Tibial nerve (tissue), 4 donors: ENCODE data around the gene ADIPOR2. TPM values are rescaled to one million over a fixed set of nuclear protein-coding genes. Genes with fewer than 3 reads are reported as not detected.

Experiments used
- DNase-seq, 2 donors: peaks; one replicate each; pipeline ENCODE4 v3.0.0-alpha.2; 2019; ENCODE audit warnings: low spot score in 2 of 2
- H3K27ac ChIP-seq, 4 donors: fragments of 200-600 bp; sonication (generic) in 3 of 4; one replicate each; pipeline ENCODE4 v1.5.1; 2017 to 2019; ENCODE audit warnings: mild to moderate bottlenecking in 1 of 4
- H3K27me3 ChIP-seq, 2 donors: fragments of 200-600 bp; sonication (generic) in 1 of 2; one replicate each; pipeline versions ENCODE4 v1.5.1 to v1.6.0; 2017 to 2019
- H3K36me3 ChIP-seq, 3 donors: fragments of 200-600 bp; sonication (generic); one replicate each; pipeline ENCODE4 v1.5.1; 2018 to 2019
- H3K4me1 ChIP-seq, 4 donors: fragments of 200-600 bp; sonication (generic) in 3 of 4; one replicate each; pipeline ENCODE4 v1.5.1; 2017 to 2019
- H3K4me3 ChIP-seq, 4 donors: fragments of 200-600 bp; sonication (generic) in 3 of 4; one replicate each; pipeline ENCODE4 v1.5.1; 2017 to 2019; ENCODE audit warnings: mild to moderate bottlenecking in 1 of 4, moderate library complexity in 1 of 4
- H3K9me3 ChIP-seq, 4 donors: fragments of 200-600 bp; sonication (generic) in 3 of 4; one replicate each; pipeline ENCODE4 v1.5.1; 2017 to 2019
- EP300 ChIP-seq, 2 donors: sonication (generic); formaldehyde crosslinking; IDR thresholded peaks; one replicate each; pipeline ENCODE4 v1.6.1; 2017; ENCODE audit warnings: antibody characterized with exemption in 2 of 2, mild to moderate bottlenecking in 1 of 2
- POLR2A ChIP-seq, 2 donors: fragments of 450-650 bp; IDR thresholded peaks; one replicate each; pipeline ENCODE4 v1.6.1; 2017; ENCODE audit warnings: antibody characterized with exemption in 2 of 2, mild to moderate bottlenecking in 2 of 2, moderate library complexity in 2 of 2
- WGBS, 2 donors: methylation state at CpG; one replicate each; pipeline ENCODE4 v1.1.5; 2018; 5-methylcytosine and 5-hydroxymethylcytosine counted together
- small RNA-seq: library from RNA; depleted of rRNA; stranded (forward); fragments of <200 nt; gene quantifications from one replicate; pipeline ENCODE3, GENCODE V24; 2016
- total RNA-seq, 4 donors: library from RNA; depleted of rRNA; stranded (reverse); fragments of >200 nt; gene quantifications; one replicate each; pipeline ENCODE4 v1.1.0, GENCODE V29; 2016
- TF ChIP-seq, protein P1 (sequence below), 5 experiments: fragments of 200-600 bp in 3 of 5; fragments of 450-650 bp in 2 of 5; sonication (generic) in 3 of 5; IDR thresholded peaks; one replicate each; pipeline ENCODE4 v1.5.1; 2016 to 2019; ENCODE audit warnings: antibody characterized with exemption in 5 of 5, mild to moderate bottlenecking in 3 of 5, moderate library complexity in 2 of 5

The ADIPOR2 gene
- total RNA-seq, 4 donors from 2014 or later = 66.6 to 123 (median 72.1) TPM

DNA sequence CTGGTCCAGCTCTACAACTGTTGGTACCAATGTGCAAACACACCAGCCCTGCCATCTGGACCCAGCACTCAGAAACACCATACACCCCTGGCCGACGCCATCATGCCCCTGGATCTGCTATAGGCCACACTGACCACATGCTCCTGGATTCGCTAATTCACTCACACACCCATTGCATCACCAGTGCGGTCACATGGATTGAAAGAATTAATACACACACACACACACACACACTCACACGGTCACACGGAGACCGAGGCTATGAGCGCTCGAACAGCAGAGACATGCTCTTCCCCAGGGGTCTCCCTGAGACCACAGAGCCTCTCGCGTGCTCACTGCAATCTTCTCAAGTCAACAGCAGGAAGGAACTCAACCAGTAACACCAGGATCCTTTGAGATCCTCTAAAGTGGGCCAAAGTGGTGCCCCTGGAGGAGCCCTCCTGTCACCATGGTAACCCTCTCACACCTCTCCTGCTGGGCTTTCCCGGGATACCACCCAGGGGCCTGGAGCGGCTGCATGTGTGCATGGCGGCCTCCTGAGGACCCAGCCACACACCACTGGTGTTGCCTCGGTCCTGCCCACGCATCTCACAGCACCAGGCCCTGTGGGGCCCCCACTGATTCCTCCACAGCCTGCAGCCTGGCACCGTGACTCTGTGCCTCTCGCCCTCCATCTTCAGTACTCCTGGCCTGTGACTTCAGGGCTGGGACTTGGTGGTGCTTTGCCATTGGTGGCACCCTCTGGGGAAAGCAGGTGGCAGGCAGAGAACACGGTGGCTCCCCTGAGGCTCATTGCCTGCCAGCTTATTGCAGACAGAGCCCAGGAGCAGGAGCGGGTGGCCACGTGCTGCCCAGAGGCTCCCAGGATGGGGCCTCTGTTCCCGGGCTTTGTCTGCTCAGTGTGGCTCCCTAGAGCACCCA lies 144.6 kb downstream of the ADIPOR2 start:
- WGBS, 2 donors = 80 to 82% methylated on average over 21 of the region's 22 CpGs
- no peak for DNase-seq
- no peaks in the 10 kb centered on the region for H3K9me3 ChIP-seq
- no peaks in the 10 kb centered on the region for H3K4me1 ChIP-seq
- H3K36me3 ChIP-seq = no peaks in the 10 kb centered on the region
- H3K27ac ChIP-seq = no peak overlapping the region
- no peak overlapping the region for H3K4me3 ChIP-seq
- H3K27me3 ChIP-seq = peaks cover 0 to 17% of the 10 kb centered on the region in 2 donors
- TF ChIP-seq POLR2A (IDR thresholded peaks at IDR 0.05) = no peak
- no peak for TF ChIP-seq EP300 (IDR thresholded peaks at IDR 0.05)
- TF ChIP-seq, protein P1, sequence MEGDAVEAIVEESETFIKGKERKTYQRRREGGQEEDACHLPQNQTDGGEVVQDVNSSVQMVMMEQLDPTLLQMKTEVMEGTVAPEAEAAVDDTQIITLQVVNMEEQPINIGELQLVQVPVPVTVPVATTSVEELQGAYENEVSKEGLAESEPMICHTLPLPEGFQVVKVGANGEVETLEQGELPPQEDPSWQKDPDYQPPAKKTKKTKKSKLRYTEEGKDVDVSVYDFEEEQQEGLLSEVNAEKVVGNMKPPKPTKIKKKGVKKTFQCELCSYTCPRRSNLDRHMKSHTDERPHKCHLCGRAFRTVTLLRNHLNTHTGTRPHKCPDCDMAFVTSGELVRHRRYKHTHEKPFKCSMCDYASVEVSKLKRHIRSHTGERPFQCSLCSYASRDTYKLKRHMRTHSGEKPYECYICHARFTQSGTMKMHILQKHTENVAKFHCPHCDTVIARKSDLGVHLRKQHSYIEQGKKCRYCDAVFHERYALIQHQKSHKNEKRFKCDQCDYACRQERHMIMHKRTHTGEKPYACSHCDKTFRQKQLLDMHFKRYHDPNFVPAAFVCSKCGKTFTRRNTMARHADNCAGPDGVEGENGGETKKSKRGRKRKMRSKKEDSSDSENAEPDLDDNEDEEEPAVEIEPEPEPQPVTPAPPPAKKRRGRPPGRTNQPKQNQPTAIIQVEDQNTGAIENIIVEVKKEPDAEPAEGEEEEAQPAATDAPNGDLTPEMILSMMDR (IDR thresholded peaks at IDR 0.05) = no peak

DNA sequence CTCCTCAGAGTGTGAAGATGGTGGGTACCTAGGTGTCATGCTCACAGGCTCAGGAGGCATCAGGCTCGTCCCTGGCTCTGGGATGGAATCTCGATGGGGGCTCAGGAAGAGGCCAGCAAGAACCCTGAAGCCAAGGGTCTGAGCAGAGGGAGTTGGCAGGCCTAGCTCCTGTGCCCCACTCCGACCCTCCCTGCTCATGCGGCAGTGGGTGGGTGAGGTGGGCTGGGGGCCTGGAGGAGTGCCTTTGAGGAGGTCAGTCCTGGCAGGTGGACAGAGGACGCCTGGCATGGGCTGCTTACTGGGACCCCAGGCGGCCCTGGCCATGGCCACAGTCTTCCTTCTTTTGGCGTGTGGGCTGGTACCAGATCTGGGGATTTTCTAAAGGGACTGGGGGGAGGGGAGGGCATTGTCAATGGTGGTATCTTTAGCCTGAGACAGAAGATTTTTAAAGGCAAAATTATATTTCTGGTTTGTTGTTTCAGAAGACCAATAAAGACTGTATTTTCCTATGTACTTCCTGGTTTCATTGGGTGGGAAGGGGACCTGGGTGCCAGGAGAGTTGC lies 145.5 kb downstream of the ADIPOR2 start:
- Histone ChIP-seq H3K27ac (no peak overlapping the region), H3K9me3 (no peaks in the 10 kb centered on the region), H3K27me3 (peaks cover 0 to 8% of the 10 kb centered on the region in 2 donors), H3K4me1 (no peaks in the 10 kb centered on the region), H3K4me3 (no peak overlapping the region), H3K36me3 (no peaks in the 10 kb centered on the region)
- no peak for DNase-seq
- 70 to 85% methylated on average over 7 of the region's 7 CpGs for WGBS, 2 donors
- TF ChIP-seq EP300 (IDR thresholded peaks at IDR 0.05) = no peak
- TF ChIP-seq, protein P1 (IDR thresholded peaks at IDR 0.05) = no peak
- TF ChIP-seq POLR2A (IDR thresholded peaks at IDR 0.05) = no peak

DNA sequence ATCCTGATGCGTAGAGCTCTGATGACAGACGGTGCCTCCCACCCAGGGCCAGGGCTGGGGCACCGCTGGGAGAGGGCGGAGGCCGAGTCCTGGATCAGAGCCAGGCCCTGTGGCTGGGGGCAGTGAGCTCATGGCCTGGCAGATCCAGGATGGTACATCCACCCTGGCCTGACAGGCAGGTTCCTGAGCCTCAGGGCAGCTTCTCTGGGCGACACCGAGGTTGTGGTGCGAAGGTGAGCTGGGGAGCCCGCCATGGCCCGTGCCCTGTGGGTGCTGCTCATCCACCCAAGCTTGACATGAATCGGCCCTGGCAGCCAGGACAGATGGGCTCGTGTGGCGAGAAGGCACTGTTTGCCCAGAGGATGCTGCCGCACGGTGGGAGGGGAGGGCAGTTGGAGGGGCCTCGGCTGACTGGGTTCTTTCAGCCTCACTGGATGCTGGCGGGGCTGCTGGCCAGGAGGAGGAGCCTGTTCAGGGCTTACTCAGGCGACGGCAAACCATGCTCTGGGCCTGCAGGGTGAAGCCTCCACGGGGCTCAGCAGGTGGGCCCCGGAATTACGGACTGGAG lies 146.1 kb downstream of the ADIPOR2 start:
- Histone ChIP-seq H3K27ac (no peak overlapping the region), H3K27me3 (peaks cover 0 to 6% of the 10 kb centered on the region in 2 donors), H3K4me3 (no peak overlapping the region), H3K36me3 (no peaks in the 10 kb centered on the region), H3K4me1 (no peaks in the 10 kb centered on the region), H3K9me3 (no peaks in the 10 kb centered on the region)
- WGBS, 2 donors = 48 to 61% methylated on average over 15 to 18 of the region's 22 CpGs
- DNase-seq = no peak
- TF ChIP-seq, protein P1 (IDR thresholded peaks at IDR 0.05) = no peak
- TF ChIP-seq EP300 (IDR thresholded peaks at IDR 0.05) (no peak), POLR2A (IDR thresholded peaks at IDR 0.05) (no peak)

DNA sequence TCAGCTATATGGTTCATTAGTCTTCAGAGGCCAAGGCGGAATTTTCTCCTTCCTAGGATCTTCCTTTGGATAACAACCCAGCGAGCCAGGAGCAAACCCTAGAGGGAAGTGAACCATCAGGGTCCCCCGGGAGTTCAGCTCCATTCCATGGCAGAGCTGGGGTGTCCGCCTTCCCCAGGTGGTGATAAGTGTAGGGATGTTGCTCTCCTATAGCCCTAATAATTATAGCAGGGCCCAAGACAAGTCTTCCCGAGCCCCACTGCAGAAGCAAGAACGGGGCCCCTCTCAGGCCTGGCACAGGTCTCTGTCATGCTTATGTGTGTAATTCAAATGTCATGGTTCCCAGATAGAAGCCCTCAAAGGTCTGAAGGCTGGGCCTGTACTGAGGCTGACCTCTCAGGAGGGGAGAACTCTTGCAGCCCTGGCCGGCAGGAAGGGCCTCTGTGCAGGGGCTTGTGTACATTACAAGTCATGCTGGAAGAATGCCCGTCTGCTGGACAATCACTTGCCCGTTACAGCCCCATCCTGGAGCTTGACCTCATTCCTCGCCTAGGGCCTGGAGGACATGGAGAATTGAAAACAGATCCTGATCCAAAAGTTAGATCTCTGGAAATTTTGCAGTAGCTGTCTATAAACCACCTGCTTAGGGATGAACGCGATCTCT lies 146.8 kb downstream of the ADIPOR2 start:
- H3K4me3 ChIP-seq = no peak overlapping the region
- TF ChIP-seq EP300 (IDR thresholded peaks at IDR 0.05) (no peak), POLR2A (IDR thresholded peaks at IDR 0.05) (no peak)
- TF ChIP-seq, protein P1 (IDR thresholded peaks at IDR 0.05) = no peak
- H3K4me1 ChIP-seq = no peaks in the 10 kb centered on the region
- H3K36me3 ChIP-seq = no peaks in the 10 kb centered on the region
- H3K27me3 ChIP-seq = peaks cover 0 to 13% of the 10 kb centered on the region in 2 donors
- no peak overlapping the region for H3K27ac ChIP-seq
- WGBS, 2 donors = 62 to 63% methylated on average over 12 of the region's 12 CpGs
- DNase-seq = no peak
- no peaks in the 10 kb centered on the region for H3K9me3 ChIP-seq

Small RNAs within 50 kb of the gene (small RNA-seq; reads per million reads assigned to genes)
- gene MIR3649 = not detected

Other genes with a start within 250 kb of the ADIPOR2 start
- 10 to 100 TPM; 11.7 to 21.4 (median 17.3) TPM for gene FBXL14, start 96.5 kb upstream of the ADIPOR2 start, total RNA-seq
- 10 to 100 TPM; 11.7 to 34.1 (median 17.6) TPM for gene WNT5B, start 61.8 kb upstream of the ADIPOR2 start, total RNA-seq
- not detected for gene LRTM2, start 129.5 kb downstream of the ADIPOR2 start, total RNA-seq
- 10 to 100 TPM; 10.1 to 16.2 (median 11.4) TPM for gene CACNA2D4, start 227.6 kb downstream of the ADIPOR2 start, total RNA-seq